Mucosa of descending colon (tissue), 3 donors: Measurements from ENCODE around the gene SPRED1. TPM values are rescaled to one million over a fixed set of nuclear protein-coding genes. Genes with fewer than 3 reads are reported as not detected.
A peak's percentile ranks its signal among the peaks of the same experiment; 100 is the strongest.
"Not testable (repeated sequence)": the region's sequence is repeated elsewhere in the genome, so short reads cannot be mapped to it uniquely, and the experiment has no call there.

Experiments used
- ATAC-seq: fragments of 200-7000 bp; cut with Tn5 transposase; one replicate; pipeline ENCODE4 v1.9.1; 2020; ENCODE audit warnings: mild to moderate bottlenecking, moderate library complexity
- DNase-seq, 3 donors: peaks; one replicate each; pipeline ENCODE4 v3.0.0-alpha.2; 2020
- H3K36me3 ChIP-seq: fragments of 200-600 bp; one replicate; pipeline ENCODE4 v1.8.0; 2021; ENCODE audit warnings: low read depth, mild to moderate bottlenecking
- H3K4me1 ChIP-seq: fragments of 200-600 bp; one replicate; pipeline ENCODE4 v1.8.0; 2021; ENCODE audit warnings: low read depth, mild to moderate bottlenecking
- H3K4me3 ChIP-seq: fragments of 200-600 bp; one replicate; pipeline ENCODE4 v1.8.0; 2021; ENCODE audit warnings: mild to moderate bottlenecking
- H3K9me3 ChIP-seq: fragments of 200-600 bp; one replicate; pipeline ENCODE4 v1.8.0; 2021; ENCODE audit warnings: mild to moderate bottlenecking
- CTCF ChIP-seq: fragments of 200-600 bp; IDR thresholded peaks from one replicate; pipeline ENCODE4 v1.8.0; 2022; ENCODE audit warnings: antibody characterized with exemption, mild to moderate bottlenecking
- intact Hi-C, 2 donors: fragments of 100-400 bp; cut with DNase I in 1 of 2; cut with micrococcal nuclease in 1 of 2; formaldehyde crosslinking; loops; one replicate each; pipeline versions ENCODE4 v1.11.0 to v1.11.1; 2022; cut with DNase I, micrococcal nuclease
- total RNA-seq, 3 donors: library from RNA; stranded (reverse); fragmentation: NEBNext Ultra II Directional in 2 of 3; extraction: Animal tissue kit (Norgen Biotek cat#: 25700) in 2 of 3; gene quantifications; one replicate each; pipeline versions ENCODE4 v1.2.1 to v1.2.4, GENCODE V29; 2021 to 2023
- donor health status: DM: no; HTN: no; CAD: no; lungs with moderate emphysema.
- donor health status: DM: no; HTN: no; CAD: no.
- donor health status: DM: no; HTN: yes; CAD: no.

Gene SPRED1
- total RNA-seq, 3 donors from 2014 or later: 19.6 to 25.5 (median 23.1) TPM

GRCh38 chr15:38226608-38227266 is 25.9 kb upstream of the SPRED1 start:
- TF ChIP-seq CTCF: no peak
- no peaks in the 10 kb centered on the region for H3K9me3 ChIP-seq
- H3K36me3 ChIP-seq: peaks cover 3% of the 10 kb centered on the region
- intact Hi-C loops: no loop called here
- DNase-seq (peak in 1 of 3 donors; percentile 78), ATAC-seq (peak; percentile 91)
- no peak overlapping the region for H3K4me3 ChIP-seq
- peaks cover 13% of the 10 kb centered on the region for H3K4me1 ChIP-seq

DNA sequence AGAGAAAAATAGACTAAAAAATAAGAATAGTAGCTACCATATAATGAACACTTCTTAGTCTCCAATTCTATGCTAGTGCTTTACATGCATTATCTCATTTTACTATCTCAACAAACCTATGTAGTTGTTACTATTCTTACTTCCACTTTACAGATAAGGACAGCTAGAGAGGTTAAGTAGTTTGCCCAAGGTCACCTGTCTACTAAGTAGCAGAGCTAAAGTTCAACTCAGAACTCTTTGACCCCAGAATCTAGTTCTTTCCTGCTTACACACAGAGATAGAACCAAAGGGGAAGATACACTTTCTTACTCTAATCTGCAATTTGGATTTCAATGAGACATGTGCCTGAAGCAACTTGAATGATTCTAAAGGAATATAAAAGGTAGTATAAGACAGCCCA is 24.7 kb upstream of the SPRED1 start:
- Histone ChIP-seq H3K4me1 (peaks cover 13% of the 10 kb centered on the region), H3K4me3 (no peak overlapping the region), H3K9me3 (no peaks in the 10 kb centered on the region), H3K36me3 (peaks cover 3% of the 10 kb centered on the region)
- TF ChIP-seq CTCF: no peak
- ATAC-seq (peak; percentile 41), DNase-seq (no peak)
- intact Hi-C loops: no loop called here

GRCh38 chr15:38228618-38229017 is 24.0 kb upstream of the SPRED1 start:
- ATAC-seq: no peak
- Histone ChIP-seq H3K36me3 (peaks cover 3% of the 10 kb centered on the region), H3K9me3 (no peaks in the 10 kb centered on the region), H3K4me3 (no peak overlapping the region), H3K4me1 (peaks cover 13% of the 10 kb centered on the region)
- DNase-seq: no peak
- no peak for TF ChIP-seq CTCF
- intact Hi-C loops: no loop called here

DNA sequence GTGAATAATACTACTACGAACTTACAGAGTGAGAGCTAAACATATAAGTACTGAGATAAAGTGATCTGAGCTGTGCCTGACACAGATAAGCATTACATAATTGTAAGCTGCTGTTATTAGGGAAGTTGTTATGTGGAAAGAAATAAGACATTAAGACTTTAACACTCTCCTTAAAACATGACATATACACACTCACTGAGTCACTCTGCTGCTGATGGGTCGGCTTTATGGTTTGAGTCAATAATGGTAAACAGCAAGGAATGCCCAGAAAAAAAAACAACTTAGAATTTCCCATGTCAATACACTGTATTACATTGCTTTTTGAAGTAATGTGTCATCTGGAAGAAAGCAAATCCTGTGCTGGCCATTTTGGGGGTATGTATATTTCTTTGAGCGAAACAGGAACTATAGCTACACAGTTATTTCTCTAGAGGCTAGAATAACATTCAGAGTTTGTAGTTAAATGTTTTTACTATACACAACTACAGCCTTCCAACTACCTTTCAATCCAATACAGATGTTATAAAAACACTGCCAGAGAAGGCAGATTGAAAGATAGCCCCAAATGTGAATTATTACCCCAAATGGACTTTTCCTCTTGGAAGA is 22.8 kb upstream of the SPRED1 start:
- Histone ChIP-seq H3K9me3 (no peaks in the 10 kb centered on the region), H3K4me1 (peaks cover 13% of the 10 kb centered on the region), H3K4me3 (no peak overlapping the region), H3K36me3 (peaks cover 3% of the 10 kb centered on the region)
- DNase-seq (no peak), ATAC-seq (no peak)
- intact Hi-C loops: no loop called here
- TF ChIP-seq CTCF: no peak

DNA sequence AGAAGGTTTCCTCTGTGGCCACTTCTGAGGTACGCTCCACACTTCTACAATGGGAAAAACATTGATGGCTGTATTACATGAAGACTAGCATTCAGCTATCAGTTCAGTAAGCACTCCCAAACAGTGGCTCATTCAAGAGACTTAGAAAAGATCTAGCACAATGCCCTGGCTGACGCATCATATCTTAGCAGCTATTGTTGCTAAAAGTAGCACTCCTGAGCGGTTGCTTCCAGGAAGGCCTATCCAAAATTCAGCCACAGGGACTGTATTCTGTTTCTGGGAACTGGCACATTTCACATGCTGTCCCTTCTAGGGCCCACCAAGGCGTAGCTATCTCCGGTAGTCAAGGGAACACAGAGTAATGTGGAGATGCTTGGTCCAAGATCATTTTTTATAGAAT is 21.2 kb upstream of the SPRED1 start:
- Histone ChIP-seq H3K4me1 (peaks cover 13% of the 10 kb centered on the region), H3K36me3 (peaks cover 3% of the 10 kb centered on the region), H3K4me3 (no peak overlapping the region), H3K9me3 (no peaks in the 10 kb centered on the region)
- TF ChIP-seq CTCF: no peak
- intact Hi-C loops: no loop called here
- DNase-seq (no peak), ATAC-seq (no peak)

- H3K9me3 ChIP-seq, ATAC-seq, DNase-seq, intact Hi-C loops, H3K4me3 ChIP-seq, H3K36me3 ChIP-seq, H3K4me1 ChIP-seq: not testable (repeated sequence)
Observed at GRCh38 chr15:38237021-38237420, 15.6 kb upstream of the SPRED1 start.
